Glomerular endothelial cell (primary cell): ENCODE results near the gene ARID5A. TPM values are rescaled to one million over a fixed set of nuclear protein-coding genes. Genes with fewer than 3 reads are reported as not detected.
"Not testable (repeated sequence)": the region's sequence is repeated elsewhere in the genome, so short reads cannot be mapped to it uniquely, and the experiment has no call there.

Experiments used
- DNase-seq: peaks from one replicate; pipeline ENCODE4 v3.0.0-alpha.2; 2011; ENCODE audit warnings: low read depth, low spot score; ENCODE audit errors: extremely low read depth
- total RNA-seq: library from RNA; depleted of rRNA; stranded (reverse); fragments of >200 nt; gene quantifications from 2 replicates; pipeline ENCODE4 v1.2.3, GENCODE V29; 2015

ARID5A gene
- 16.1 and 20.5 TPM in 2 replicates for total RNA-seq

DNA sequence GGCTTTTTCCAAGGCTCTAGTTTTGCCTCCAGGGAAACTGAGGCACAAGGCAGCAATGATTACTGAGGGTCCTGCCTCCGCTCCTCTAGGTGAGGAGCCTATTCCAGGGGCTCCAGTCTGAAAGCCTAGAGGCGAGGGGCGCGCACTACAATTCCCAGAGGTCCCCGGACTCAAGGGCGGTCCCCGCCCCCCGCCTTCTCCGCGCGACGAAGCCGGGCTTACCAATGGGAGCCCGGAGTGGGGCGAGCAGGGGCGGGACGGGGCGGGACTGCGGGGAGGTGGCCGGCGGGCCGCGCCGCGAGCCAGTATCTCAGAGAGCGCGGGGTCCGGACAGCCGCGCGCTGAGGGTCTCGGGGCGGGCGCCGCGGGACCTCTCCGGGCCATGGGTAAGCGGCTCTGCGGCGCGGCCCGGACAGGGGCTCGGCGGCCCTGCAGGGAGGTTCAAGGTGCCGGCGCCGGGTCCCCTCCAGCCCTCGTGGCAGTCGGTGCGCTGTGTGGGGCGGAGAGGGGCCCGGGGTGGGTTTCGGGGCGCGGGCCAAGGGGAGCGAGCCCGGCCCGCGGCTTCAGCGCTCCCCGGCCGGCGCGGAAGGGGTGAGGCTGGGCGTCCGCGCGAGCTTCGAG is at the start of gene ARID5A:
ARID5A (plus strand) TSS at position 308 of the 621 bp plus-strand sequence; CDS start at position 383, 75 bp downstream.
- DNase-seq: no peak

DNA sequence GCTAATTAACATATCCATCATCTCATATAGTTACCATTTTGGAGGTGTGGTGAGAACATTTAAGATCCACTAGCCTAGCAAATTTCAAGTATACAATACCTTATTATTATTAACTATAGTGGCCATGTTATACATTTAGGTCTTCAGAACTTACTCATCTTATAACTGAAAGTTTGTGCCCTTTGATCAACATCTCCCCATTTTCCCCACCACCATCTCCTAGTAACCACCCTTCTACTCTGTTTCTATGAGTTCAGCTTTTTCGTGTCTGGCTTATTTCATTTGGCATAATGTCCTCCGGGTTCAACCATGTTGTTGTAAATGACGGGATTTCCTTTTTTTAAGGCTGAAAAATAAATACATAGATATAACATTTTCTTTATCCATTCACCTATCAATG is 47.3 kb upstream of the ARID5A start:
- DNase-seq: no peak

GRCh38 chr2:96489663-96490062 is 46.9 kb upstream of the ARID5A start:
- no peak for DNase-seq

DNA sequence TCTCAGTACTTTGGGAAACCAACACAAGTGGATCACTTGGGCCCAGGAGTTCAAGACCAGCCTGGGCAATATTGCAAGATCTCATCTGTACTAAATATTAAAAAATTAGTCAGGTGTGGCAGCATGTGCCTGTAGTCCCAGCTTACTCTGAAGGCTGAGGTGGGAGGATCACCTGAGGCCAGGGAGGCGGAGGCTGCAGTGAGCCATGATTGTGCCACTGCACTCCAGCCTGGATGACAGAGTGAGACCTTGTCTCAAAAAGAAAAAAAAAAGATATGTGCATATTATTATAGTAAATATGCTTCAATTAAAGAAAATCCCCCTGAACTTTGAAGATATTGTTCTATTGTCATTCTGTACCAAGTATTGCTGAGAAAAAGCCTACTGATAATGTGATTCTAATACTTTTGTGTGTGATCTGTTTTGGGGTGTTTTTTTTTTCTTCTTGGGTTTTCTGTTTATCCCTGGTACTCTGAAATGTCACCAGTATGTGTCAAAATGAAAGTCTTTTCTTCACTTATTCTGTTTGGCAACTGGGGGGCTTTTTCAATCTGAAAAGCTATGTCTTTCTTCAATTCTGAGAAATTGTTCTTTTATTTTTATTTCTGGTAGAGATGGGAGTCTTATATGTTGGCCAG is 44.6 kb upstream of the ARID5A start:
- no peak for DNase-seq

GRCh38 chr2:96493072-96493471 is 43.5 kb upstream of the ARID5A start:
- no peak for DNase-seq

GRCh38 chr2:96494188-96494587 is 42.4 kb upstream of the ARID5A start:
- DNase-seq: no peak

GRCh38 chr2:96495982-96496629 is 40.4 kb upstream of the ARID5A start:
- no peak for DNase-seq

GRCh38 chr2:96498021-96498431 is 38.5 kb upstream of the ARID5A start:
- no peak for DNase-seq

GRCh38 chr2:96498611-96499010 is 37.9 kb upstream of the ARID5A start:
- DNase-seq: not testable (repeated sequence)

- DNase-seq: no peak
These were observed 37.2 kb upstream of the ARID5A start for GRCh38 chr2:96499061-96499960.

- DNase-seq: no peak
These were observed 36.0 kb upstream of the ARID5A start for GRCh38 chr2:96500385-96501066.

DNA sequence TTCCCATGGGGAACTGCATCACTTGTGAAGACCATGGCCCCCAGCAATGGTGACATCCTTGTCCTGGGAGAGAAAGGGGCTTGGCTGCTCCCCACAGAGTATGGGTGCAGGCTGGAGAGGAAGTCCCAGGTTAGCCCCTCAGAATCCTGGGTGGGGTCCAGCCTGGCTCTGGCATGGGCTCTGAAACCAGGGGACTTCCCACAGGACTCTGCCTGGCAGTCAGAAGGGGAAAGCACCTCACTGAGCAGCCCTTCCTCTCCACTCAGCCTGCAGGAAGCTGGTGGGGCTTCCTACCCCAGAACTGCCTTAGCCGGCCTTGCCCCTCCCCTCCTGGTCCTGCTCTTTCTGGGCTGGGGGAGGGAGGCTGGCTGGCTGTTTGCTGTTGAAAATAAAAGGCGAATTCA is 35.1 kb upstream of the ARID5A start:
- no peak for DNase-seq

- no peak for DNase-seq
These were observed 34.4 kb upstream of the ARID5A start for GRCh38 chr2:96501886-96502810.

DNA sequence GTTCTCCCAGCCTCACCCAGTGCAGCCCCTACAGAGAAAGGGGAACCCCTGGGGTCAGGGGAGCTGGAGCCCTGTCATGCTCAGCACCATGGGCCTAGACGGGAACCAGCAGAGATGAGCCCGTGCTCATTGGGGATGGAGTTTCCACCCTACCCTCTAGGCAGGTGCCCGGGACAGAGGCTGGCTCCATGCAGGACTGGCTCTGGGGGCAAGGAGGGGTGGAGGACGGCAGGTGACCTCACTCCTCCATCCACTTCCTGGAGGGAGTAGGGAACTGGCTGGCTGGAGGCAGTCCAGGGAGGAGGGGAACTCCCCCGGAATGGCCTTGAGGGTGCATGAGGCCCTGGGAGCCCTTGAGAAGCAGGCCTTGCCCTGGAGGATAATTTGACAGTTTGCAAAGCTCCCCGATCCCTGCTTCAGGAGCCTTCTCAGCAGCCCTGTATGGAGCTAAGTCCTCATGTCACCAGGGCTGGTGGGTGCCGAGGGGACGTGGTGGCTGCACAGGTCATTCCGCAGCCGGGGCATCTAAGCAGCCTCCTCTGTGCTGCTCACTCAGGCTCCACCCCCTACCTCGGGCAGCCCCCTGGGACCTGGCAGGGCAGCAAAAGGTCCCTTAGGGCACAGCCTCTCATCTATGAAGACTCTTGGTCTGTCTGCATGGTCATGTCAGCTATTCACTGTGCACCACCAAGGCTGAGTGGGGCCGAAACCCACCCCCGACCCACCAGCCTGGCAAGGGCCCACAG is 33.5 kb upstream of the ARID5A start:
- no peak for DNase-seq

- DNase-seq: no peak
These were observed 32.8 kb upstream of the ARID5A start for GRCh38 chr2:96503637-96504243.

GRCh38 chr2:96505231-96505889 is 31.2 kb upstream of the ARID5A start, which contains the start of gene NEURL3:
Gene NEURL3 (minus strand): TSS chr2:96505357. CDS start chr2:96505286, 71 bp downstream.
- no peak for DNase-seq

- DNase-seq: no peak
These were observed 30.3 kb upstream of the ARID5A start for GRCh38 chr2:96506016-96506906.
